ENCODE results near the gene SCAPER.

SCAPER gene

DNA sequence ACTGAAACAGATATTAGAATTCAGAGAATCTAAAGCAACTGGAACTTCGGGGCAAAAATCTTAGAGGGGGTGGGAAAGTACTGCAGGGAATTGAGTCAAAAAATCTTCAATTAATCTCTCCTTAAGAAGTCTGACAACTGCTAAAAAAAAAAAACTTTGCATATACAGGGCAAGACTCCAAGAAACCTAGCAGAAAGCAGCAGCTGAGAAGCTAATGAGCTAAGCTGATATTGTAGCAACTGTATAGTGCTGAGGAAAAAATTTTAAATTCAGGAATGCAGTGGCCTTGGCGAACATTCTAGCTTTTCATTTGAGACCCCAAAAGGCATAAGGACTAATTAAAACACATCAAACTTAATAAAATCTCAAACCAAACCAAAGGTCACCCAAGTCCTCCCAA, 113.6 kb downstream of the SCAPER start:
- Histone ChIP-seq H3K79me2 (no peaks in the 10 kb centered on the region), H3K9me3 (ENCODE audit: control insufficient read depth, low read length) (no peaks in the 10 kb centered on the region), H2AFZ (no peak overlapping the region), H3K4me1 (no peaks in the 10 kb centered on the region), H3K9ac (no peak overlapping the region), H3K4me2 (ENCODE audit: low read length) (no peak overlapping the region), H3K27me3 (ENCODE audit: control insufficient read depth, insufficient read depth, low read length) (no peaks in the 10 kb centered on the region), H3K36me3 (ENCODE audit: control insufficient read depth, insufficient read depth, low read length) (no peaks in the 10 kb centered on the region), H3K4me3 (ENCODE audit: low read depth, low read length) (no peak overlapping the region), H3K27ac (no peak overlapping the region)
- TF ChIP-seq, protein P1, sequence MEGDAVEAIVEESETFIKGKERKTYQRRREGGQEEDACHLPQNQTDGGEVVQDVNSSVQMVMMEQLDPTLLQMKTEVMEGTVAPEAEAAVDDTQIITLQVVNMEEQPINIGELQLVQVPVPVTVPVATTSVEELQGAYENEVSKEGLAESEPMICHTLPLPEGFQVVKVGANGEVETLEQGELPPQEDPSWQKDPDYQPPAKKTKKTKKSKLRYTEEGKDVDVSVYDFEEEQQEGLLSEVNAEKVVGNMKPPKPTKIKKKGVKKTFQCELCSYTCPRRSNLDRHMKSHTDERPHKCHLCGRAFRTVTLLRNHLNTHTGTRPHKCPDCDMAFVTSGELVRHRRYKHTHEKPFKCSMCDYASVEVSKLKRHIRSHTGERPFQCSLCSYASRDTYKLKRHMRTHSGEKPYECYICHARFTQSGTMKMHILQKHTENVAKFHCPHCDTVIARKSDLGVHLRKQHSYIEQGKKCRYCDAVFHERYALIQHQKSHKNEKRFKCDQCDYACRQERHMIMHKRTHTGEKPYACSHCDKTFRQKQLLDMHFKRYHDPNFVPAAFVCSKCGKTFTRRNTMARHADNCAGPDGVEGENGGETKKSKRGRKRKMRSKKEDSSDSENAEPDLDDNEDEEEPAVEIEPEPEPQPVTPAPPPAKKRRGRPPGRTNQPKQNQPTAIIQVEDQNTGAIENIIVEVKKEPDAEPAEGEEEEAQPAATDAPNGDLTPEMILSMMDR (IDR thresholded peaks at IDR 0.05): no peak

DNA sequence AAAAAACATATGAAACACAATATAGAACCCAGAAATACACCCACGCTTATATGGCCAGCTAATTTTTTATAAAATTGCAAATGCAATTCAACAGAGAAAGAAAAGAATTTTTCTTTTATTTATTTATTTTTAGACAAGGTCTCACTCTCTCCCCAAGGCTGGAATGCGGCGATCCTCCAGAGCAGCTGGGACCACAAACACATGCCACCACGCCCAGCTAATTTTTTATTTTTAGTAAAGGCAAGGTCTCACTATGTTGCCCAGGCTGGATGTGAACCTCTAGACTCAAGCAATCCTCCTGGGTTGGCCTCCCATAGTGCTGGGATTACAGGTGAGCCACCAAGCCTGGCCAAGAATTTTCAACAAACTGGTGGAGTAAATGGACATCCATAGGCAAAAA, 117.9 kb downstream of the SCAPER start:
- Histone ChIP-seq H2AFZ (no peak overlapping the region), H3K27ac (no peak overlapping the region), H3K36me3 (ENCODE audit: control insufficient read depth, insufficient read depth, low read length) (no peaks in the 10 kb centered on the region), H3K9me3 (ENCODE audit: control insufficient read depth, low read length) (no peaks in the 10 kb centered on the region), H3K4me3 (ENCODE audit: low read depth, low read length) (no peak overlapping the region), H3K79me2 (no peaks in the 10 kb centered on the region), H3K9ac (no peak overlapping the region), H3K27me3 (ENCODE audit: control insufficient read depth, insufficient read depth, low read length) (no peaks in the 10 kb centered on the region), H3K4me2 (ENCODE audit: low read length) (no peak overlapping the region), H3K4me1 (no peaks in the 10 kb centered on the region)
- TF ChIP-seq, protein P1 (IDR thresholded peaks at IDR 0.05): no peak

DNA sequence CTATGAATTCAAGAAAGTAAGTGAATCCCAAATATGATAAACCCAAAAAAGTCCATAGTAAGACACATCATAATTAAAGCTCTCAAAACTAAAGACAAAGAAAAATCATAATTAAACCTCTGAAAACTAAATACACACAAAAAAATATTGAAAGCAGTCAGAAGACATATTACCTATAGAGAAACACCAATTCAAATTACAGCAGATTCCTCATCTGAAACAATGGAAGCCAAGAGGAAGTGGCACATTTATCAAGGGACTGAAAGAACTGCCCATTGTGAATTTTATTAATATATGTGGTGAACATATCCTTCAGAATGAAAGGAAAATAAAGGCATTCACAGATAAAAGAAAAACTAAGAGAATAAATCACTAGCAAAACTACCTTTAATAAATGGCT, 128.2 kb downstream of the SCAPER start:
- Histone ChIP-seq H3K79me2 (no peaks in the 10 kb centered on the region), H3K27me3 (ENCODE audit: control insufficient read depth, insufficient read depth, low read length) (no peaks in the 10 kb centered on the region), H3K4me3 (ENCODE audit: low read depth, low read length) (no peak overlapping the region), H3K36me3 (ENCODE audit: control insufficient read depth, insufficient read depth, low read length) (no peaks in the 10 kb centered on the region), H3K4me1 (no peaks in the 10 kb centered on the region), H3K4me2 (ENCODE audit: low read length) (no peak overlapping the region), H3K27ac (no peak overlapping the region), H3K9ac (no peak overlapping the region), H2AFZ (no peak overlapping the region), H3K9me3 (ENCODE audit: control insufficient read depth, low read length) (no peaks in the 10 kb centered on the region)
- TF ChIP-seq, protein P1 (IDR thresholded peaks at IDR 0.05): no peak

DNA sequence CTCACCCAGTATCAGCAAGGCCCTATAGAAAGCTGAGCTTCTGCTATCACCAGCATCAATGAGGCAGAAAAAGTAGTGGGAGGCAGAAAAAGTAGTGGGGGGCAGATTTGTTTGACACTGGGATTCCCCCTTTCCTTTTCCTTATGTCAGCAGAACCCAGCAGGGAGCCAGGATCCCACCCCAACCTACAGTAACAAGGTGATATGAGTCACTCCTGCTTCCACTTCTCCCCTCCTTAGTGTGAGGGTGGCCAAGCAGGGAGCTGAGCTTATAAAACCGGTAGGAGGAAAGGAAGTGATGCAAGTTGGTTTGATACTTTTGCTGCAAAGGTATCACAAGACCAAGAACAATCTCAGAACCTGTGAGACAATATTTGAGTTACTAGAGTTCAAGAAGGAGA, 128.7 kb downstream of the SCAPER start:
- H3K9me3 ChIP-seq (ENCODE audit: control insufficient read depth, low read length): no peaks in the 10 kb centered on the region
- H3K27me3 ChIP-seq (ENCODE audit: control insufficient read depth, insufficient read depth, low read length): no peaks in the 10 kb centered on the region
- TF ChIP-seq, protein P1 (IDR thresholded peaks at IDR 0.05): no peak
- H3K4me3 ChIP-seq (ENCODE audit: low read depth, low read length): no peak overlapping the region
- no peak overlapping the region for H2AFZ ChIP-seq
- H3K36me3 ChIP-seq (ENCODE audit: control insufficient read depth, insufficient read depth, low read length): no peaks in the 10 kb centered on the region
- no peaks in the 10 kb centered on the region for H3K79me2 ChIP-seq
- H3K9ac ChIP-seq: no peak overlapping the region
- H3K4me1 ChIP-seq: no peaks in the 10 kb centered on the region
- H3K27ac ChIP-seq: no peak overlapping the region
- no peak overlapping the region for H3K4me2 ChIP-seq (ENCODE audit: low read length)

DNA sequence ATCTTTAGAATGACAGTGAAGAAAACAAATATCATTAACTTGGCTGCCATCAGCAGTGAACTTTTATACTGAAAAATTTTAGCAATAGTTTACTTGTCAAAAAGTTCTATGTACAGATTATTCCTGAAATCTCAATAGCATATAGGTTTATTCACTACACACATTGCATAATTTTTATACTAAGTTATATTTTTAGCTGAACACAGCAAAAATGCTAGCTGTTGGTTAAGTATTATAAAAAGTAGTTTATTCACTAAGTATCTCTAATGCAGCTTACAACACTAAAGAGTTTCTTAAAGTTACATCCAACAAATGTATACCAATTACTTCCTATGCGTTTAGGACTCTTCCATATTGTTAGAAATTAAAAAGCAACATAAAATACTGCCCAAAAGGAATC, 131.9 kb downstream of the SCAPER start:
- TF ChIP-seq, protein P1 (IDR thresholded peaks at IDR 0.05): no peak

More for the DNA sequence above, 131.9 kb downstream of the SCAPER start:
- H3K4me3 ChIP-seq (ENCODE audit: low read depth, low read length): no peak overlapping the region
- H3K27me3 ChIP-seq (ENCODE audit: control insufficient read depth, insufficient read depth, low read length): no peaks in the 10 kb centered on the region
- no peaks in the 10 kb centered on the region for H3K9me3 ChIP-seq (ENCODE audit: control insufficient read depth, low read length)
- H3K36me3 ChIP-seq (ENCODE audit: control insufficient read depth, insufficient read depth, low read length): no peaks in the 10 kb centered on the region
- H3K4me2 ChIP-seq (ENCODE audit: low read length): no peak overlapping the region
- H2AFZ ChIP-seq: no peak overlapping the region
- no peak overlapping the region for H3K27ac ChIP-seq
- H3K4me1 ChIP-seq: no peaks in the 10 kb centered on the region
- no peak overlapping the region for H3K9ac ChIP-seq
- no peaks in the 10 kb centered on the region for H3K79me2 ChIP-seq
